Caco-2 (cell line): ENCODE results near the gene BUD23. TPM values are rescaled to one million over a fixed set of nuclear protein-coding genes. Genes with fewer than 3 reads are reported as not detected.
A peak's percentile ranks its signal among the peaks of the same experiment; 100 is the strongest.

Experiments used
- BruUV-seq: library from RNA; stranded (reverse); fragments of 400-500 nt; replicated peaks from 2 replicates; lab custom pipeline; 2021; lab: Mats Ljungman, UMichigan
- CTCF ChIA-PET: fragments of 300-600 bp; sonication (Branson Sonifier 250); formaldehyde crosslinking; loops from one replicate; lab custom pipeline; 2022; ENCODE audit warnings: antibody characterized with exemption; lab: Charles Lee
- POLR2A ChIA-PET: fragments of 300-600 bp; sonication (Branson Sonifier 250); formaldehyde crosslinking; loops from one replicate; lab custom pipeline; 2022; ENCODE audit warnings: antibody characterized with exemption; lab: Charles Lee
- DNase-seq, 2 experiments: peaks; one replicate each; pipeline versions ENCODE4 v3.0.0 to v3.0.0-alpha.2; 2020 to 2022
- H3K27me3 ChIP-seq: replicated peaks from 2 replicates; pipeline ENCODE4 v1.6.0; 2011; ENCODE audit warnings: low read length; ENCODE audit not compliant: control insufficient read depth, insufficient read depth
- H3K36me3 ChIP-seq: 2 replicates; pipeline ENCODE4 v1.5.1; 2011; ENCODE audit warnings: low read length; ENCODE audit not compliant: control insufficient read depth, insufficient read depth
- H3K4me1 ChIP-seq: fragments of 250-450 bp; sonication (Bioruptor Pico); 2 replicates; pipeline ENCODE4 v1.5.1; 2020; ENCODE audit warnings: mild to moderate bottlenecking
- H3K4me3 ChIP-seq: 2 replicates; pipeline ENCODE4 v1.5.1; 2011; ENCODE audit warnings: low read depth, mild to moderate bottlenecking, control low read depth, low read length
- H3K9me3 ChIP-seq: fragments of 250-450 bp; sonication (Bioruptor Pico); 2 replicates; pipeline ENCODE4 v1.5.1; 2020; ENCODE audit warnings: mild to moderate bottlenecking, moderate library complexity
- H3K27ac Mint-ChIP-seq: one replicate; pipeline ENCODE4 v1.8.0; 2022; ENCODE audit warnings: mixed read lengths; ENCODE audit not compliant: unreplicated experiment
- H3K27me3 Mint-ChIP-seq: one replicate; pipeline ENCODE4 v1.8.0; 2022; ENCODE audit warnings: mixed read lengths; ENCODE audit not compliant: insufficient read depth, unreplicated experiment
- H3K36me3 Mint-ChIP-seq: one replicate; pipeline ENCODE4 v1.8.0; 2022; ENCODE audit warnings: mild to moderate bottlenecking, mixed read lengths; ENCODE audit not compliant: insufficient read depth, unreplicated experiment
- H3K4me1 Mint-ChIP-seq: one replicate; pipeline ENCODE4 v1.8.0; 2022; ENCODE audit warnings: low read depth, mixed read lengths; ENCODE audit not compliant: unreplicated experiment
- H3K4me3 Mint-ChIP-seq: one replicate; pipeline ENCODE4 v1.8.0; 2022; ENCODE audit warnings: mild to moderate bottlenecking, moderate library complexity, mixed read lengths; ENCODE audit not compliant: unreplicated experiment
- H3K9me3 Mint-ChIP-seq: one replicate; pipeline ENCODE4 v1.8.0; 2022; ENCODE audit warnings: mixed read lengths; ENCODE audit not compliant: unreplicated experiment
- CTCF ChIP-seq, 2 experiments: fragments of 200-600 bp in 1 of 2; IDR thresholded peaks; 1 replicate in 1 of 2; 2 replicates in 1 of 2; pipeline versions ENCODE4 v1.5.1 to v1.8.0; 2011 to 2022; ENCODE audit warnings: antibody characterized with exemption in 1 of 2, control low read depth in 1 of 2, inconsistent platforms in 1 of 2, low read depth in 1 of 2, low read length in 1 of 2, mild to moderate bottlenecking in 1 of 2, moderate library complexity in 1 of 2; ENCODE audit not compliant: insufficient read depth in 1 of 2, severe bottlenecking in 1 of 2, unreplicated experiment in 1 of 2
- intact Hi-C: fragments of 100-400 bp; cut with micrococcal nuclease; formaldehyde crosslinking; loops from one replicate; pipeline ENCODE4 v1.10.0; 2022; ENCODE audit not compliant: unreplicated experiment
- total RNA-seq: library from RNA; stranded (reverse); gene quantifications from 2 replicates; pipeline ENCODE4 v1.2.3, GENCODE V29; 2022

BUD23 gene
- total RNA-seq, 1 experiment from 2014 or later, result 144 TPM

DNA sequence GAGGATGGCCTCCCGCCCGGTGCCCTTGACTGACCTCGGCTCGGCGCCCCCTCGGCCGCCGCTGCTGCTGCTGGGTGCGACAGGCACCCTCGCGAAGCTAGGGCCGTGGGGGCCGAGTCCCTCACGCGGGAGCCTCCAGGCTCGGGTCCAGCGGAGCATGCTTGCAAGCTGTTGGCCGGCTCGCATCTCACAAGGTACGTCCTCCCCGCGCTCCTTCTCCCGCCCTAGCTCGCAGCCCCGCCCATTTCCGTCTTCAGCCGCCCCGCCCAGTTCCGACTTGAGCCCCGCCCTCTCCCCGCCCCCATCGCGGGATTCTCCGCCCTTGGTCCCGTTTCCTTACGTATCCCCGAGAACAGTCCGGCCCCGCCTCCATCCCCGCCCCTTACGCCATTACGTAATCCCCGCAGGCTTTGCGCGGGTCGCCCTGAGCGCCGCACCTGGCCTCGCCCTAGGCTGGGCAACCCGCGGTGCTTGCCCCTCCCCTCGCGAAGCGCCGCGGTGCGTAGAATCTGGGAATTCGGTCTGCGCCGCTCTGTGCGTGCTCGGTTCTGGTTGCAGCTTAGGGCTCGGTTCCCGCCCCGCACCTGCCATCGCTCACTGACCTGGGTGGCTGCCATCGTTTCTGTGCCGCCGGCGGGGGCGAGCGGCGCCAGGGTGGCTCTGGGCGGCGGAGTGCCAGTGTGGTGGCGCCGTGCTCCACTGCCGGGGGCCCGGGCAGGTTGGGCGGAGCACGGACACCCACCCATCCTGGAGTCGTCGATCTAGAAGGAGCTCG is 55.4 kb downstream of the BUD23 start, which contains the start of gene ABHD11:
TSS of gene ABHD11 (minus strand) at position 191 of the 775 bp plus-strand sequence. CDS start at position 159, 32 bp downstream.
- ChIA-PET CTCF (interaction anchor here (0.5 to 1.5 kb wide), 14 partner anchors 10 to 578 kb away, joined by 3 to 6 read pairs (median 4); partner anchors contain the start of genes STX1A and VPS37D), POLR2A (interaction anchor here (0.5 to 6.5 kb wide), 16 partner anchors 11 to 240 kb away, joined by 3 to 127 read pairs (median 4); partner anchors contain the start of genes CLDN3, CLDN4, METTL27 and MLXIPL)
- intact Hi-C loops, result loop anchor here (1.0 to 2.0 kb wide), 3 partner anchors 32 to 116 kb away; partner anchors contain the start of genes CLDN3 and CLDN4
- Mint-ChIP-seq H3K4me3 (peak within 1 kb of the TSS; percentile 98), H3K36me3 (peaks cover 67% of the 10 kb centered on the region), H3K27ac (peak within 1 kb of the TSS; percentile 100), H3K9me3 (no peaks in the 10 kb centered on the region), H3K27me3 (no peaks in the 10 kb centered on the region), H3K4me1 (peaks cover 25% of the 10 kb centered on the region)
- Histone ChIP-seq H3K9me3 (no peaks in the 10 kb centered on the region), H3K4me3 (peak within 1 kb of the TSS; percentile 63), H3K27me3 (no peaks in the 10 kb centered on the region), H3K36me3 (peaks cover 9% of the 10 kb centered on the region), H3K4me1 (peaks cover 46% of the 10 kb centered on the region)
- TF ChIP-seq CTCF (IDR thresholded peaks at IDR 0.05; ENCODE audit: insufficient read depth in 1 of 2, low read depth in 1 of 2, low read length in 1 of 2, severe bottlenecking in 1 of 2, unreplicated experiment in 1 of 2), result no peak
- peak; percentile 99 for DNase-seq
- no TSS peak for BruUV-seq

GRCh38 chr7:73739387-73739767 is 56.0 kb downstream of the BUD23 start:
- H3K4me1 Mint-ChIP-seq, result peaks cover 28% of the 10 kb centered on the region
- no peaks in the 10 kb centered on the region for H3K27me3 ChIP-seq
- H3K4me3 ChIP-seq, result peak overlapping the region; percentile 49
- no peak for DNase-seq
- TSS peak; percentile 48 for BruUV-seq
- H3K27me3 Mint-ChIP-seq, result no peaks in the 10 kb centered on the region
- intact Hi-C loops, result loop anchor here (2.0 kb wide), 2 partner anchors 31 to 115 kb away; partner anchors contain the start of gene CLDN3
- no peaks in the 10 kb centered on the region for H3K9me3 ChIP-seq
- peaks cover 50% of the 10 kb centered on the region for H3K4me1 ChIP-seq
- ChIA-PET CTCF (interaction anchor here (0.7 to 1.5 kb wide), 4 partner anchors 54 to 112 kb away, joined by 3 to 5 read pairs (median 4); no protein-coding TSS in a partner anchor), POLR2A (interaction anchor here (0.5 to 6.5 kb wide), 10 partner anchors 10 to 240 kb away, joined by 3 to 127 read pairs (median 5); partner anchors contain the start of genes CLDN3, CLDN4, METTL27 and STX1A)
- peak overlapping the region; percentile 100 for H3K27ac Mint-ChIP-seq
- H3K9me3 Mint-ChIP-seq, result no peaks in the 10 kb centered on the region
- peak overlapping the region; percentile 98 for H3K4me3 Mint-ChIP-seq
- TF ChIP-seq CTCF (IDR thresholded peaks at IDR 0.05; ENCODE audit: insufficient read depth in 1 of 2, low read depth in 1 of 2, low read length in 1 of 2, severe bottlenecking in 1 of 2, unreplicated experiment in 1 of 2), result no peak
- H3K36me3 Mint-ChIP-seq, result peaks cover 68% of the 10 kb centered on the region
- H3K36me3 ChIP-seq, result peaks cover 9% of the 10 kb centered on the region

DNA sequence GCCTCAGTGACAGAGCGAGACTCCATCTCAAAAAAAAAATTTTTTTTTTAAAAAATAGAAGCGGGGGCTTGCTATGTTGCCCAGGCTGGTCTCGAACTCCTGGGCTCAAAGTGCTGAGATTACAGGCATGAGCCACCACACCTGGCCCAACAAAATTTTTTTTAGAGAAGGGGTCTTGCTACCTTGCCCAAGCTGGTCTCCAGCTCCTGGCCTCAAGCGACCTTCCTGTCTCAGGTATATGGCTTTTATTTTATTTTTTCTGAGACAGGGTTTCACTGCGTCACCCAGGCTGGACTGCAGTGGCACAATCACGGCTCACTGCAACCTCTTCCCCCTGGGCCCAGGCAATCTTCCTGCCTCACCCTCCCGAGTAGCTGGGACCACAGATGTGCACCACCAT is 56.8 kb downstream of the BUD23 start:
- Mint-ChIP-seq H3K4me1 (peaks cover 23% of the 10 kb centered on the region), H3K27me3 (no peaks in the 10 kb centered on the region), H3K9me3 (no peaks in the 10 kb centered on the region), H3K27ac (peak overlapping the region; percentile 100), H3K36me3 (peaks cover 66% of the 10 kb centered on the region), H3K4me3 (peak overlapping the region; percentile 33)
- no TSS peak for BruUV-seq
- CTCF ChIA-PET, result interaction anchor here (0.9 to 1.3 kb wide), 2 partner anchors 89 to 111 kb away, joined by 3 to 7 read pairs; no protein-coding TSS in a partner anchor
- H3K4me1 ChIP-seq, result peaks cover 45% of the 10 kb centered on the region
- no peak overlapping the region for H3K4me3 ChIP-seq
- intact Hi-C loops, result no loop called here
- H3K27me3 ChIP-seq, result no peaks in the 10 kb centered on the region
- H3K36me3 ChIP-seq, result peaks cover 9% of the 10 kb centered on the region
- POLR2A ChIA-PET, result interaction anchor here (0.6 to 6.5 kb wide), 3 partner anchors 24 to 171 kb away, joined by 3 to 127 read pairs (median 3); partner anchors contain the start of gene CLDN4
- no peak for TF ChIP-seq CTCF (IDR thresholded peaks at IDR 0.05; ENCODE audit: insufficient read depth in 1 of 2, low read depth in 1 of 2, low read length in 1 of 2, severe bottlenecking in 1 of 2, unreplicated experiment in 1 of 2)
- no peak for DNase-seq
- no peaks in the 10 kb centered on the region for H3K9me3 ChIP-seq
